Forelimb muscle (tissue), 1 donor: ENCODE results near the gene GRID1. TPM values are rescaled to one million over a fixed set of nuclear protein-coding genes. Genes with fewer than 3 reads are reported as not detected.

Experiments
- DNase-seq: peaks from one replicate; pipeline ENCODE4 v3.0.0-alpha.2; 2013; ENCODE audit warnings: low read depth
- polyA plus RNA-seq: library from polyadenylated mRNA; unstranded; fragments of 120-200 nt; gene quantifications from one replicate; pipeline ENCODE4 v1.2.1, GENCODE V29; 2013; ENCODE audit not compliant: insufficient read length

The GRID1 gene
- polyA plus RNA-seq, 1 donor = 3.8 TPM

DNA sequence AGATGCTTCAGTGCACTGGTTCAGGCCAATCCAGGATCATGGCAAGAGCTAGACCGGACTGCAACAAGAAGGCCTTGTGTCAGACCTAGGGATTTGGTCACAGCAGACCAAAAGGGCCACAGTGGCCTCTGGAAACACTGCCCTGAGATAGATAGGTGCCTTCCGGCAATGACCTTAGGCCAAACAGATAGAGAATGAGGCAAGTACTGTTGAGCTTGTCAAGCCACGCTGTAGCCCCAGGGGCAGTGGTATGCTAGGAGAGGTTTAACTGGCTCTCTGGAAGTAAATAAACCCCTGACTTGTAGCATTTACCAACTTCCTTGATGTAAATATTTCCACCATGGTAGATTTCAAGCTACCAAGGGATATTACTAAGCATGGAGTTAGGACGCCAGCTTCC, 197.5 kb downstream of the GRID1 start:
- no peak for DNase-seq

DNA sequence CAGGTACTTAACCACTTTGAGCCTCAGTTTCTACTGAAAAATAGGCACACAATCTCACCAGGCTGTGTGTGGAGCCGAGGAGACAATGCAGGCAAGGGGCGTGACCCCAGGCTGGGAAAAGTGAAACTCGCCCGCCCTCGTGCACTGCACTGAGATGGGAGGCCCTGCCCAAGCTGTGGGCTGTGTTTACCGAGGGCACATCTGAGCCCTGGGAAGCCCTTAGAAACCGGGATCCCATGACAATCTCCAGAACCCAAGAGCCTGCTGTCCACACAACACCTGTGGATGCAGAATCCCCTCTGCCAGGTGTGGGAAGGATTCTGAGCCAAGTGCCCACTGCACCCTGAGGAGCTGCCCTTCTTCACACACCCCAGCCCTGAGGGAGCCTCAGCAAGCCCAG, 198.3 kb downstream of the GRID1 start:
- no peak for DNase-seq

DNA sequence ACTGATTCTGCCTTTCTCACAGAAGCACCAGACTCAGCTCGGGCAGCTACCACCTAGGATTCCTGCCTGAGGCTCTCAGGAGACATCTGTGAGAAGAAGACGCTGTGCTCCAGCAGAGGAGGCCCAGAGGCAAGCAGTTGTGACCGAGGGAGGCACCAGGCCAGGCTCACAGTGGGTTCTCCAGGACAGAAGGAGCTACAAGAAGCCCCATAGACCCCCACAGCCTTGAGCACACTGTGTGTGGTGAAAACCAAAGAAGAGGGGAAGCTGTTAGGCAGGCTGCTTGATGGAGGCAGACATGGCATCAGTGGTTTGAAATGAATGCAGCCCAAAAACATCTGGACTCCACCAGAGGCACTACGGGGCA, 198.8 kb downstream of the GRID1 start:
- DNase-seq = no peak

DNA sequence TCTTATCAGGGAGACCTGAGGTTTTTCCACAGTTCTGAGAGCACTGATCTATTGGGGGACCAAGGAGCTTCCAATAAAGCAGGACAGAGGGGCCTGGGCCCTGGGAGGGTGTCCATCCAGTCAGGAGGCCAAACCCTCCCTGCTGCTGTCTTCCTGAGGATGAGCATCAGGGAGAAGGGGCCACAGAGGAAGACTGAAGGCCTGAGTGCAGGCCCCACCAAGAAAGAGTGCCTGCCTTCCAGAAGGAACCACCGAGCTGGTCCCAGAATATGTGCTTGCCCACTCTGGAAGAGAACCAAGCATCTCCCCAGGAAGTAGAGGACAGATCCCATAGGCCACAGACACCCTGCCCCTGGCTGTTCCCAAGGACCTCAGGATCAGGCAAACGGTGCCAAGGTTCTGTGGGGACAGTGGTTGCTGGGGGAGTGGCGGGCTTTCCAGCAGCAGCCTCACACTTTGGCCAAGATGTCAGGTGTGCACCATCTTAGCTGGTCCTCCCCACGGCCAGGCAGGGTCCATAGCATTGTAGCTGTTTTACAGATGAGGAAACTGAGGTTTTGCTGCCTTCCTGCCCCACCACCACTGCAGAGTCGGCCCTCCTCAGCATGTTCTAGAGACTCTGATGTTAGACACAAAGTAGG, 199.4 kb downstream of the GRID1 start:
- no peak for DNase-seq

DNA sequence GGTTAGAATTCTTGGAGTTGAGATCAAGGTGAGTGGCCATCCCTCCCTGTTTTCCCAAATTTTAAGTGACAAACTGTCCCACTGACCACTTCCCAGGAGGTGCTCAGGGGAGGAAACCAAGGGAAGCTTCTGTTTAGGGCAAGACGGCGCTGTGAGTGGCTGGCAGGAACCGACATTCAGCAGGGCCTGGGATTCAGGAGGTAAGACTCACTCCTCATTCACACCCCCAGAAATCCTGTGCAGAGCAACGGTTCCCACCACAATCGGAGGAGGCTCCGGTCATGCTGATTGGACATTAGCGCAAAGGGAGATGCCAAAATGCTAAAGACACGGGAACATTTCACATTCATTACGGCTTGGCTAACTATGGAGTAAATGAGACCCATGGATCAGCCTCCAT, 200.9 kb downstream of the GRID1 start:
- no peak for DNase-seq

DNA sequence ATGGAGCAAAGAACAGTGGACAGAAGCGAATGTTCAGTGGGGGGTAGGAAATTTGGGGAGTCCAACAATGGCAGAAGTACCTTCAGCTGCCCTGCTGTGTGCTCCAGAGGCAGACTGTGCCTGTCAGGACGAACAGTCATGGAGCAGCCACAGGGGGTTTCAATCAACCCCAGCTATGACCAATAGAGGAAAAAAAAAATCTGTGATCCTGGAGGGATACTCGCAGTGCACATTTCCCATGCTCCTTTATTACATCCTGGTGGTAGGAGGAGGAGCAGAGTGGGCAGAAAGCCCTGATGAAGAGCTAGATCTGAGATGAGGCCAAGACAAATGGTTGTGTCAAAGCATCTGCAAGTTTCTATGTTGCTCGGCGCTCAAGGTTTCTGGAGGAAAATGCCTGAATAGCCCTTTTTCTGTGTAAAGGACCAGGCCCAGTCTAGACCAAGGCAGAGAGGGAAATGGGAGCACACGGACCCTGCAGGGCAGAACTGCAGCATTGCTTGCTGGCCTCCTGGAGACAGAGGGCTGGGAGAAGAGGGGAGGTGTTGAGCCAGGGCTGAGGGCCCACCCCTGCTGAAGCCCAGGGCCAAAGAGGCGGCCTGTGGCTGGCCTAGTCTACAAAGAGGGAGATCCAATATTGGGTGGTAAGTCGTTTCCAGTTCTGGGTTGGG, 201.5 kb downstream of the GRID1 start:
- no peak for DNase-seq

DNA sequence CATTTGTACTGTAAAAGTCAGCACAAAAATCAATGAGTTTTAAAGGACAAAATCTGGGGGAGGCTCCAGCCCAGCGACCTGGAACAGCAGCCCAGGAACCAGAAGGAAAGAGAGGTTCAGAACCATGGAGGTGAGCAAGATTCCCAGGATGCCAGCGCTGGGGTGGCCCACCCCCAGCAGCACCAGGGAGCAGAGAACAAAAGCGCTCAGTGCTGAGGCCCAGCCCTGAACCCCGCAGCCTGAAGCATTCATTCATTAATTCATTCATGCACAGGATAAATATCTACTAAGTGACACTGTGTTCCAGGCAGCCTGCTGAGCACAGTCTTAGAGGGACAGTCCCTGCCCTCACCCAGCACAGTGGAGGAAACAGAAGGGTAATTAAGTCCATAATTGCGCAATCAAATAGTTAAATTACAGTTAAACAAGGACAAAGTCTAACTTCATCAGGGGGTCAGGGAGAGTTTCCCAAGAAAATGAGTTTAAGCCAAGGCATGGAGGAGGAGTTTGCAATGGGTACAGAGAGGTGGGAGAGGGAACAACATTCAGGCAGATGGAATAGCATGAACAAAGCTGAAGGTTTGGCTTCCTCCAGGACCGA, 202.3 kb downstream of the GRID1 start:
- DNase-seq = no peak

DNA sequence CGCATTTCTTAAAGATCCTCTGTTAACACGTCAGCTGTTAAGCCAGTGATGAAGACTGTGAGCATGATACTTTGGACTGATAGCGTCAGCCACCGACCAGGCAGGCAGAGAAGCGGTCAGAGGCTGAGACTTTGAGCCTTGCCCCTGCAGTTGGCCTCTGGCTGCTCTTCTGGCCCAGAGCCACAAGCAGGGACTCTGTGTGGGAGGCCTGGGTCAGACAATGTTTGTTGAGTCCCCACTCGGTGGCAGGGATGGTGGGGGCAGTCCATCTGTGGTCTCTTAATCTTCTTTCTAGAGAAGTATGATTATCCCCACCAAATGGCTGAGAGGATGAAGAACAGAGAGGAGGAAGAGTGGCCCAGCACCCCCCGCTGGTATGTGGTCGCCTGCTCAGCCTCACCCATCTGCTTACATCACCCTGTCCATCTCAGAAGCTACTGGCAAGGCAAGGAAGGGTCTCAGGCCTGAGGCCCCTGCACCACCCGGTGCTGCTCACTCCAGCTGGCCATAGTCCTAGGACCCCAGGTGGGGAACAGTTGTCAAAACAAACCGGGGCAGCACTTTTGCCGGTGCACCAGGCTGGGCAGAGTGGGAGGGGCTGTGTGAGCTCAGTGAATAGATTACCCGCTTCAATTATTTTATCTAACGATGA, 202.9 kb downstream of the GRID1 start:
- DNase-seq = no peak

DNA sequence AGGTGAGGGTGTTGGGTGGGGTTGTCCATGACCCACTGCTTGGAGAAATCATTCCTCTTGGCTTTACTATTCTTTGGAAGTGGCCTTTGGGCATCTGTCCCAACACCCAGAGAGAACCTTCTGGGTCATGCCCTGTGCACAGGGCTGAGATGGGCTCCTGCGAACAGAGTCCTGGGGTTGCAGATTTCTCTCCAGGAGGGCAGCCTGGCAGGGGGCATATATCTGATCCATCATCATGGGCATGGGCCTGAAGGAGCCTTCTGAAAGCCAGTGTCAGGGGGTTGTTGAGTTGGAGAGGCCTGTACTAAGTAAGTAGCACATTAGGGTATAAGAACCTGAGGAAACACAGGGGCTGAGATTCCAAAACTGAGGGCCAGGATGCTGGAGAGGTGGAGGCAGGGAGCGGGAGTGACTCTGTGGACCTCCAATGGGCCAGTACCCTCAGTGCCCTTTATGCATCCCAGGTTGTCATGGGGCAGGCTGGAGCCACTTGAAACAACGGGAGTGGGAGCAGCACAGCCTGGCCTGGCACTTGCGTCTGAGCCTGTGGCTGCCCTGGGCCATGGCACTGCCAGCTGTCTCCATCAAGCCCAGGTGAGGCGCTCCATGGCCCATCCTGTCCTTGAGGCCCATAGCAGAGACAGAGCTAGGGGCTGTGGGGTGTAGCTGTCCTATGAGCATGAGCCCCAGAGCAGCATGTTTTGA, 203.7 kb downstream of the GRID1 start:
- DNase-seq = no peak

DNA sequence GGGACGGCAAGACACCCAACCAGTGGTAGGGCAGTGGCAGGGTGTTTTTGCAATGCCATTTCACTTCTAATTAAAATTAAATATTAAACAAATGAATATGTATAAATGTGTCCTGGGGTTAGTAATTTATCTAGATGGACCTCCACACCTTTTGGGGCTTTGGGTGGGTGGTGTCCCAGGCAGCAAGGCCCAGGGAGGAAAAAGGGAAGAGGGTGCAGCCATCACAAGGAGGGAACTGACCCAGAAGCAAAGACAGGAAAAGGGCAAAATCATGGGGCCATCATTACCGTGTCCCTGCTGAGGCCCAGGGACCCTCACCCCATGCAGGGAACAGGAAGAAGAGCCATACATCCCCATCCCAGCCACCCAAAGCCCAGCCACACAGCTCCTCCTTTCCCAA, 204.6 kb downstream of the GRID1 start:
- DNase-seq = no peak

DNA sequence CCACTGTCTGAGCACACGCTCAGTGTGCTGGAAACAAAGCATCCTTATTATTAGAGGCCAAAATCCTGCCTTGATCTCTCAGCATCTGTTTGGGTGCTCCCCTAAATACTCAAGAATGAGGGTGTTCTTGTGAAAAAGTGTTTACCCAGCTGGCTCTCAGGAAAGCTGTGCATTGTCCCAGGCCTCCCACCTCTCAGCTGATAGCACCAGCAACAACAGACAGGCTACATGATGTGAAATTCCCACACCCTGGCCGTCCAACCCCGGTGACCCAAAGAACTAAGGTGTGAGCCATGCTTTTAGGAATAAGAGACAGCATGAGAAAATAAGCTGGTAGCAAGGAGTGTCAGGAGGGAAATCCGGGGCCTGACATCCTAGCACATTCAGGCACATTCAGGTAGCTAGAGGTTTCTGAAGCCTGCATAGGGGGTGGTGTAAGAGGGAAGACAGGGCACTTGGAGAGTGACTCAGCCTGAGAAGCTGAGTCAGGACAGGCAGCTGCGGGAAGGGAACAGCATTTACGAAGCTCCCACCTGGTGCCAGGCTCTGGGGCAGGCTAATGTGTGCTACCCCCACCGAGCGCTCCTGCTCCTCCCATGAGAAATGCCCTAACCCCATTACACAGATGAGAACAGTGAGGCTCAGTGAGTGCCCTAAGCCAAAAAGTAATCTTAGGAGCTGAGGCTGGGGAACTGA, 205.6 kb downstream of the GRID1 start:
- DNase-seq = no peak

DNA sequence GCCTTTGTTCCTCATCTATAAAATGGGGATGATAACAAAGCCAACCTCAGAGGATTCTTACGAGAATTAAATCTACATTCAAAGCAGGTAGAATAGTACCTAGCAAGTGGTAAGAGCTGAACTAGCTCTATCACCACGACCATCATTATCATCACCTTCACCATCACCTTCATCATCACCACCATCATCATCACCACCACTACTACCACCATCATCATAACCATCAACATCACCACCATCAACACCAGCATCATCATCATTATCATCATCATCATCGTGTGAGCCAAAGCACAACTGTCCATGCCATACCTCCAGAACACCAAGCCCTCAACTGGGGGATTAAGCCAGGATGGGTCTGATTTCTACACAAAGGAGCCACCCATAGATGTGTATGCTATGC, 206.8 kb downstream of the GRID1 start:
- no peak for DNase-seq

DNA sequence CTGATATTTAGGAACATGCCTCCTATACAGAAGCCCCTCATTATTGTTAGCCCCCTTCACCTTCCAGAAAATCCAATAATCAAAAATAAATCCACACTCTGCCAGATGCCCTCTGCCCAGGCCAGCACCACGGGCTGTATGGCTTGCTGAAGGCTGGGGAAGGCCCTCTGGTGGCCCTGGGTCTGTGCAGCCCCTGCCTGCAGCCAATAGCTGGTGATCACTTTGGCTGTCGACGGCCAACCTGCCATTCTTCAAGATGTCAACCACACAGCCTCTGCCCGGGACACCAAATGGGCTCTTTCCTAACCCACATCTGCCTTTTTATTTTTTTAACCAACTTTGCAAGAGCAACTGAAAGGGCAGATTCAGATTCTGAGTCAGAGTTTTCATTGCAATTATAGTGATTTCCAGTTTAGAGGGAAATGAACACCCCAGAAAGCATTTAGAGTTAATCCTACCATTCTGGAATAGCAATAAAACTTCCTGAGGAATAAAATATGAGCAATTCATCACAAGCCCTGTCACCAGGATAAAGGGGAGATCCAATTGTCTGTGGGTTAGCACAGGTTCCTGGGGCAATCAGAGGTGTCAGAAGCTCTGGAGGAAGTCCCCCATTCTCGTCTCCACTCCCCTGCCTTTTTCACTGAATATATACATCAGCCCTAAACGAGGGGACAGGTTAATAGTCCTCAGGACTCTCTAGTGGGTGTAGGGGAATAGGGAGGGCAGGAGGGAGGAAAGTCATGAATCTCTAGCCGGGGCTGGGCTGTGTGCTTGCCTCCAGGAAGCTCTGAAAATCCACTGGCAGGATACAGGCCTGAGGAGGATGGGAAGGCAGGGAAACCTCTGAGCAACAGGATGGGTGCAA, 211.3 kb downstream of the GRID1 start:
- DNase-seq = no peak

DNA sequence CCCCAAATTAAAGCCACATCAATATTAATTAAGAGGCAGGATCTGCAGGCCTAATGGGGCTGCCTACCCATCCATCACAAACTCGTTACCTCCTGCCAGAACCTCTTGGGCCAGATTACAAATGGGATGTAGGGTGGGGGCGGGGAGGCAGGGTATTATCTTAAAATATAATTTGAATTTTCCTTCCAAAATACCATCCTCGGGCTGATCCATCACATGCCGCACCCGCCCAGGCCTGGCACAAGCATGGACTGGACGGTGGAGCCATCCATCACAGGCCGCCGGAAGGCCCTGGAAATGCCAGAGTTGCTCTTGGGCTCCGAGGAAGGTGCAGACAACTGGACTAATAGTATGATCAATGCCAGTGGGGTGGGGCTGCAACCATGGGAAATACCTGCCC, 212.8 kb downstream of the GRID1 start:
- DNase-seq = no peak

DNA sequence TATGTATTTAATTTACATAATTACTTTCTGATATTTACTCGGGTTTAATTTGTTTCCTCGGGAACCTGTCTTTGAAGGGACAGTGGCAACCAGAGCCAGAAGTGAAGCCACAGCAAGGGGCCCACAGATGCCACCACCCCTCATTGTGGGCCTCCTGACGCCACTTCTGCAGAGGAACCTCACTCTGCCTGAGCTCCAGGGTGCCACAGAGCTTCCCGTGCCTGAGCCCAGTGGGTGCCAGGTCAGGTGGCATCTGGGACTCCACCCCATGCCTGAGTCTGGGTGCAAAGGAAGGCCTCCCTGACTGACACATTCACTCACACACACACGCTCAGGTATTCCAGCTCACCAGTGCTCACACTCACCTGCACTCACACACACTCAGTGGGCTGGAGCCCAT, 213.7 kb downstream of the GRID1 start:
- no peak for DNase-seq

DNA sequence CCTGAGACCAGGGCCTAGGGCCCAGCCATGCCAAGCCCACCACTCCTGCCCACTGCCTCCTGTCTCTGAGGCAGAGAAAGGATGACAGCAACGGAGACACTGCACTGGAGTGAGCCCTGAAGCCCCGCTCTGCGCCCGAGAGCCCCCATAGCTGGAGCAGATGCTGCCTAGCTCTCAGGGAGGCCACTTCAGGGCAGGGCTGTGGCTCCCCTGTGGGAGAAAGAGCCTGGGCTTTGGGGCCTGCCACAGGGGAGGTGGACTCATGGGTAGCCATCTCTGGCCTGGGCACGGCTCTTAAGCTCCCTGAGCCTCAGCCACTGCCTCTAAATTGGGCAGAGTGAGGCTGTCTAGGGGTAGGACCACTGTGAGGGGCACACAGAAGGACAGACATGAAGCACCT, 214.2 kb downstream of the GRID1 start:
- DNase-seq = no peak

DNA sequence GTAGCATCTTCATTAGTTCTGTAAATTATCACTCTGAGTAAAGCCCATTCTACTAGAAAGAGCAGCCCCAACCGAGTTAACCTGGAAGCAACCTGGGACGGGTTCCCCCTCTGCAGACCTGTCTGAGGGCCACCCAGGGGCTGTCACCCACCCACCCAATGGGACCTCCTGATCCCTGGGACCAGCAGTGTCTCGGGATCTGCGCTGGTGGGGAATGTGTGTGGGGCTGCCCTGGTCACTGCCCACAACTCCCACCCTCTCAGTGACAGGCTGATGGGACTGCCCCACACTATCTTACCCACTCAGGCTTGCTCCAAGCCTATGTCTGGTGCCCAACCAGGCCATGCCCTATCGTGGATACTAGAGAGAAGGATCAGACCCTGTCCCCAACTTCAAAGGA, 215.0 kb downstream of the GRID1 start:
- DNase-seq = no peak

DNA sequence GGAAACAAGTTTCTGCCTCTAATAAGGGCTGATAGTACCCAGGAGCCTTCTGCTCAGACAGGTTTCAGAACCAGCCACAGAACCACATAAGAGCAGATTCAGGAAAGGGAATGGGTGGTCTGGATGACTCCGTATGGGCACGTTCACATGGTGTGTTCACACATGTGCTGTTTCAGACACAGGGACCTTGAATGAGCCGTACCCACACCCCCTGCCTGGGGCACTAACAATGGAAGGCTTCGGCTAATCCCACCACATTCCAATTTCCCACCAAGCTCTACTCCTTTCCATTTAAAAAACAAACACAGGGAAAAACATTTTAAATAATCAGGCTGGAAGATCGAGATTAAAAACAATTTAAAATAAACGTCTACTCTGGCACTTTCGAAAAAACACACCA, 217.3 kb downstream of the GRID1 start:
- DNase-seq = no peak

DNA sequence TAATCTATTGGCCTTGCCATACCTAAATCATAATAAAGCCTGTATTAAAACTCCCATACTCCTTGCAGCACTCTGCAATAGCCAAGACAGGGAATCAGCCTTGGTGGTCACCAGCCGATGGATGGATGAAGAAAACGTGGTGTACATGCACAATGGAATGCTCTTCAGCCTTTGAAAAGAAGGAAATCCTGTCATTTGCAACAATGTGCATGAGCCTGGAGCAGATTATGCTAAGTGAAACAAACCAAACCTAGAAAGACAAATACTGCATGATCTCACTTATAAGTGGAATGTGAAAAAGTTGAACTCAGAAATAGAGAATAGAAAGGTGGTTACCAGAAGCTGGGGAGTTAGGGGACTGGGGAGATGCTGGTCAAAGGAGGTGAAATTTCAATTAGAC, 218.5 kb downstream of the GRID1 start:
- no peak for DNase-seq

DNA sequence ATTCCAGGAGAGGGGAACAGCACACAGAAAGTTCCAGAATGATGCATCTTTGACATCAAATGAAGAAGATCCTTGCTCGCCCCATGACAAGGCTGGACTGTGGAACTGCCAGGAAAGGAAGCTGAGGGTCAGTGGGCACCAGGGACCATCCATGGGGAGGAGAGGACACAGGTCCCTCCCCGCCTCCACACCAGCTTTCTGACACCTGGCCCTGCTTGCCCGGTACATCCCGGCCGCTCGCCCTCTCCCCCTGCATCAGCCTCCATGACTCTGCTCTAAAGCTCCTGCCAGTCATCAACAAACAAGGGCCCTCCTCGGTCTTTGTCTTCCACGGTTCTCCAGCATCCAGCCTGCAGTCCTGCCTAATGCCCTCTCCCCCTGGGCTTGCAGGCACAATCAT, 222.3 kb downstream of the GRID1 start:
- DNase-seq = no peak

DNA sequence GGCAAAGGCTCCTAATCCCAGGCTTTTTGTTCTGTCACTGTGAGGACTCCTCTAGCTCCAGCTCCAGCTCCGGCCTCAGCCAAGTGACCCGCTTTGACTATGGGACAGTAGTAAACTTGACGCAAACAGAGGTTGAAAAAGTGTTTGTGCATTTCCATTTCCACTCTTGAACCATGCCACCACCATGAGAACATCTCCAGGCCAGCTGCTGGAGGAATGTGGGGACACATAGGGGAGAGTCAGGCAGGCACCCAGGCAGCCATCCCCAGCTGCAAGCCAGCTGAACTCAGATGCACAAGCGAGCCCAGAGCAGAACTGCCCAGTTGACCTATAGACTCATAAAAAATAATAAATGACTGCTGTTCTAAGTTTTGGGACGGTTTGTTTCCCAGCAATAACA, 224.7 kb downstream of the GRID1 start:
- no peak for DNase-seq
